Breast epithelium (tissue), 4 donors: ENCODE measurements around the gene CYSTM1. TPM values are rescaled to one million over a fixed set of nuclear protein-coding genes. Genes with fewer than 3 reads are reported as not detected.

ENCODE experiments used
- DNase-seq, 2 donors: peaks; one replicate each; pipeline ENCODE4 v3.0.0-alpha.2; 2019; ENCODE audit warnings: low spot score in 2 of 2
- H3K27ac ChIP-seq, 2 donors: fragments of 200-600 bp; sonication (generic) in 1 of 2; one replicate each; pipeline ENCODE4 v1.5.1; 2016 to 2019; ENCODE audit warnings: mild to moderate bottlenecking in 1 of 2
- H3K27me3 ChIP-seq, 2 donors: fragments of 200-600 bp; sonication (generic) in 1 of 2; one replicate each; pipeline versions ENCODE4 v1.5.1 to v1.6.0; 2017 to 2019; ENCODE audit warnings: control low read depth in 1 of 2, mild to moderate bottlenecking in 1 of 2
- H3K36me3 ChIP-seq: fragments of 200-600 bp; one replicate; pipeline ENCODE4 v1.5.1; 2019
- H3K4me1 ChIP-seq, 2 donors: fragments of 200-600 bp; sonication (generic); one replicate each; pipeline ENCODE4 v1.5.1; 2016 to 2019; ENCODE audit warnings: control low read depth in 1 of 2
- H3K4me3 ChIP-seq, 3 donors: fragments of 200-600 bp; sonication (generic); 1 replicate in 2 of 3; 2 replicates in 1 of 3; pipeline ENCODE4 v1.5.1; 2016 to 2019; ENCODE audit warnings: mild to moderate bottlenecking in 3 of 3, moderate library complexity in 2 of 3
- H3K9me3 ChIP-seq, 2 donors: fragments of 200-600 bp; sonication (generic) in 1 of 2; one replicate each; pipeline ENCODE4 v1.5.1; 2016 to 2019; ENCODE audit warnings: control low read depth in 1 of 2
- POLR2A ChIP-seq: fragments of 450-650 bp; IDR thresholded peaks from one replicate; pipeline ENCODE4 v1.6.1; 2016; ENCODE audit warnings: antibody characterized with exemption, mild to moderate bottlenecking, moderate library complexity
- POLR2AphosphoS5 ChIP-seq, 3 donors: sonication (generic); formaldehyde crosslinking; IDR thresholded peaks; one replicate each; pipeline ENCODE4 v1.6.1; 2017; ENCODE audit warnings: antibody characterized with exemption in 3 of 3
- intact Hi-C: fragments of 100-400 bp; cut with DNase I; formaldehyde crosslinking; loops from one replicate; pipeline ENCODE4 v1.15.1; 2023; ENCODE audit warnings: low total_unique reads
- total RNA-seq, 3 donors: library from RNA; depleted of rRNA; stranded (reverse); fragments of >200 nt; gene quantifications; one replicate each; pipeline ENCODE4 v1.1.0, GENCODE V29; 2016
- TF ChIP-seq, protein P1 (sequence below), 3 donors: fragments of 450-650 bp; IDR thresholded peaks; one replicate each; pipeline ENCODE4 v1.5.1; 2016 to 2017; ENCODE audit warnings: antibody characterized with exemption in 3 of 3, mild to moderate bottlenecking in 3 of 3, moderate library complexity in 3 of 3

CYSTM1 gene
- total RNA-seq, 3 donors from 2014 or later: 56.5 to 108 (median 76.0) TPM

DNA sequence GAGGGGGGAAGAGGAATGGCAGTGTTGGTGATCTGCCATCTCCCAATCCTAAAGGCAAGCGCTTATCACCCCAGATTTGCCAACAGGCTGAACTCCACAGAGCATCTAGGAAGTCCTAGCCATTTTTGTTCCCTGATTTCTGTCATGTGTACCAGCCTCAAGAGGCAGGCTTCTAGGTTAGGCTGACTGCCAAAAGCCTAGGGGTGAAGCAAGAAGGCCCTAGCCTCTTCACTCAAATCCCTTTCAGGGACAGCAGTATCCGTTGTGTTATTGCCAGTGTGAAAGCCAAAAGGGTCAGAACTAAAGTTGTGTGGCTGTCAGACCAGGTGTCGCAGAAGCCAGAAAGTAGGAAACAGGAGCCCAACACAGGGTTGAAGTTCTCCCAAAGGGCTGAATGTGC is 34.6 kb upstream of the CYSTM1 start:
- no peaks in the 10 kb centered on the region for H3K27me3 ChIP-seq
- H3K36me3 ChIP-seq: no peaks in the 10 kb centered on the region
- H3K4me3 ChIP-seq: no peak overlapping the region
- peak overlapping the region in 1 of 2 donors; percentile 23 for H3K27ac ChIP-seq
- TF ChIP-seq, protein P1, sequence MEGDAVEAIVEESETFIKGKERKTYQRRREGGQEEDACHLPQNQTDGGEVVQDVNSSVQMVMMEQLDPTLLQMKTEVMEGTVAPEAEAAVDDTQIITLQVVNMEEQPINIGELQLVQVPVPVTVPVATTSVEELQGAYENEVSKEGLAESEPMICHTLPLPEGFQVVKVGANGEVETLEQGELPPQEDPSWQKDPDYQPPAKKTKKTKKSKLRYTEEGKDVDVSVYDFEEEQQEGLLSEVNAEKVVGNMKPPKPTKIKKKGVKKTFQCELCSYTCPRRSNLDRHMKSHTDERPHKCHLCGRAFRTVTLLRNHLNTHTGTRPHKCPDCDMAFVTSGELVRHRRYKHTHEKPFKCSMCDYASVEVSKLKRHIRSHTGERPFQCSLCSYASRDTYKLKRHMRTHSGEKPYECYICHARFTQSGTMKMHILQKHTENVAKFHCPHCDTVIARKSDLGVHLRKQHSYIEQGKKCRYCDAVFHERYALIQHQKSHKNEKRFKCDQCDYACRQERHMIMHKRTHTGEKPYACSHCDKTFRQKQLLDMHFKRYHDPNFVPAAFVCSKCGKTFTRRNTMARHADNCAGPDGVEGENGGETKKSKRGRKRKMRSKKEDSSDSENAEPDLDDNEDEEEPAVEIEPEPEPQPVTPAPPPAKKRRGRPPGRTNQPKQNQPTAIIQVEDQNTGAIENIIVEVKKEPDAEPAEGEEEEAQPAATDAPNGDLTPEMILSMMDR (IDR thresholded peaks at IDR 0.05): no peak
- TF ChIP-seq POLR2A (no peak), POLR2AphosphoS5 (IDR thresholded peaks at IDR 0.05) (no peak)
- H3K4me1 ChIP-seq: no peaks in the 10 kb centered on the region
- intact Hi-C loops: no loop called here
- no peaks in the 10 kb centered on the region for H3K9me3 ChIP-seq
- DNase-seq: no peak

DNA sequence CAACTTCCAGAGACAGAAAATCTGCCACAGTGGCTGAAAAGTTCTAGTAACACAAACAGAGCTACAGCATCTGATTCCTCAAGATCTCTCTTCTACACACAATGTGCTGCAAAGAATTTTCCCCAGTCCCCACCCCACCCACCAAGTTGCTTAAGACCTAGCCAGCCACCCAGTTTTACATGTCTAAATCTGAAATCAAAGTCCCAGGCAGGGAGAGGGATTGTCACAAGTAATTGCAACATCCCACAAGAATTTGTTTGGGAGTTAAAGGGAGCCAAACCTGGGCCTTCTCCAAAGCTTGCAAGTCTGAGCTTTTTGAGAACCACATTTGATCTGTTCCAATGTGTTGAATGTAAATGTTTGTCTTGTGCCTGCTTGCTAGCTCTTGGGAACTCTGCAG is 33.7 kb upstream of the CYSTM1 start:
- DNase-seq: peak in 1 of 2 donors; percentile 39
- Histone ChIP-seq H3K36me3 (no peaks in the 10 kb centered on the region), H3K4me1 (no peaks in the 10 kb centered on the region), H3K27ac (peak overlapping the region in 1 of 2 donors; percentile 16), H3K9me3 (no peaks in the 10 kb centered on the region), H3K4me3 (no peak overlapping the region), H3K27me3 (no peaks in the 10 kb centered on the region)
- intact Hi-C loops: no loop called here
- TF ChIP-seq, protein P1 (IDR thresholded peaks at IDR 0.05): no peak
- TF ChIP-seq POLR2A (no peak), POLR2AphosphoS5 (IDR thresholded peaks at IDR 0.05) (no peak)

DNA sequence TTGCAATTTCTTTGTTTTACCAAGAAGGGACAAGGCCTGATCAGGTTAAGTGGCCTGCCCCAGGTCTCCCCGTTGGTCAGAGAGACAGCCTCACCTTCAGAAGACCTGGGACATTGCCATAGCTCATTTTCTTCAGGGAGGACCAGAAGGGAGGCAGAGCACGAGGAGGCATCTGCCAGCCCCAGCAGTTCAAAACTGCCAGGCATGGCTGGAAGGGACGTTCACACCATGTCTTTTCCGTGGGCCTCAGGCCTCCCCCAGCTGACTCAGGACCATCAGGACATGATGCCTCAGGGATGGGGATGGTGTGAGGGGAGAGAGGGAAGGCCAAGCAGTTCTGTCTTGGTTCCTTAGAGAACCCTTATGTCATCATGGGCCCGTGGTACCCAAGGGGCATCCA is 32.7 kb upstream of the CYSTM1 start:
- H3K4me1 ChIP-seq: no peaks in the 10 kb centered on the region
- intact Hi-C loops: no loop called here
- TF ChIP-seq POLR2AphosphoS5 (IDR thresholded peaks at IDR 0.05) (no peak), POLR2A (no peak)
- TF ChIP-seq, protein P1 (IDR thresholded peaks at IDR 0.05): no peak
- no peaks in the 10 kb centered on the region for H3K9me3 ChIP-seq
- no peak overlapping the region for H3K4me3 ChIP-seq
- H3K27ac ChIP-seq: no peak overlapping the region
- DNase-seq: no peak
- H3K36me3 ChIP-seq: no peaks in the 10 kb centered on the region
- H3K27me3 ChIP-seq: no peaks in the 10 kb centered on the region

DNA sequence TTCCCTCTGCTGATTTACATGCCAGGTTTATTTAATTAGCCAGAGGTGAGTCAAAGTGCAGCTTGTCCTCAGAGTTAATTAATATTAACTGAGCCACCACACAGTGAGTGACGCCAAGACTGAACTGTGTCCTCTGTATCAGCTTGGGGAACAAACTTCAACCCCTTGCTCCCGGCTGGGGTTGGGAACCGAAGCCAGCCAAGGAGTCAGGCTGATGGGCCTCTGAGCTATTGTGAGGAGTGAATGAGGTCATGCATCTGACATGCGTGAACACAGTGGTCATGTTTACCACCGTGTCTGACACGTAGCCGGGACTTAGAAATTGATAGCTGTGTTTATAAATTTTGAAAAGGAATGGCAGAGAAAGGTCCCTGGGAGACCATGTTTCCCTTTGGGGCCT is 32.1 kb upstream of the CYSTM1 start:
- Histone ChIP-seq H3K27ac (no peak overlapping the region), H3K27me3 (no peaks in the 10 kb centered on the region), H3K4me3 (no peak overlapping the region), H3K36me3 (no peaks in the 10 kb centered on the region), H3K9me3 (no peaks in the 10 kb centered on the region), H3K4me1 (no peaks in the 10 kb centered on the region)
- no peak for DNase-seq
- TF ChIP-seq POLR2AphosphoS5 (IDR thresholded peaks at IDR 0.05) (no peak), POLR2A (no peak)
- TF ChIP-seq, protein P1 (IDR thresholded peaks at IDR 0.05): no peak
- intact Hi-C loops: no loop called here

DNA sequence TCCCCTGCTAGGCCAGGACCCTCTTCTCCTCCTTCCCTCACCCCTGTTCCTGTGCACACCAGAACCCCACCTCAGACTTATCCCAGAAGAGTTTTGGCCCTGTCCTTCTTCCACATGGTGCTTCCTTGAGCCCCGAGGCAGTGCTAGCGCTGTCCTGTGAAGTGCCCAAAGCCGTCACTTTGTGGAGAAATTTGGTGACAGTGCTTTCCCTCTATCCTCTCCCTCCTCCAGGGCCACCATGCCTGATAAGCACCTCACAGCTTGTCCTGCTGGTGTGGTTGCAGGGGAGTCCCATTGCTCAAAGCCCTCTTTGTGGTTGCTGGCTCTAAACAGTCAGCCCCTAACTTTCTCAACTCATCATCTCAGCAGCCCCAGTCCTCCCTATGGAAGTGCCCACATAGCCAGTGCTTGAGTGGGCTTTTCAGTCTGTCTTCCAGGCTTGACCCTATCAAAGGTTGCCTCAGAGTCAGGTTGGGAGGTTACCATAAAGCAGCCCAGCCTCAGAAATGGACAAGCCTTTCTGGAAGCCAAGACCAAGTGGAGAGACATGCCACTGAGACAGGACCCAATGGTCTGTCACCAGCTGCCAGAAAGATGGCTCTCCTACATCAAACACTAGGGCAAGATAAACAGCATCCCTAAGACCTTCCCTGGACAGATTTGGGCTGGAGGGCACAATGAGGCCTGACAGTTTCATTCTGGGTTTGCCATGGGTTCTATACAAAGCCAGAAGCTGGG is 31.3 kb upstream of the CYSTM1 start:
- intact Hi-C loops: no loop called here
- Histone ChIP-seq H3K27ac (no peak overlapping the region), H3K4me1 (no peaks in the 10 kb centered on the region), H3K9me3 (no peaks in the 10 kb centered on the region), H3K27me3 (no peaks in the 10 kb centered on the region), H3K36me3 (no peaks in the 10 kb centered on the region), H3K4me3 (no peak overlapping the region)
- TF ChIP-seq, protein P1 (IDR thresholded peaks at IDR 0.05): no peak
- TF ChIP-seq POLR2AphosphoS5 (IDR thresholded peaks at IDR 0.05) (no peak), POLR2A (no peak)
- DNase-seq: no peak
